Ovary (tissue), 3 donors: ENCODE results near the gene ZNF543.

Experiments
- EP300 ChIP-seq: sonication (generic); formaldehyde crosslinking; IDR thresholded peaks from one replicate; pipeline ENCODE4 v1.6.1; 2017; ENCODE audit warnings: antibody characterized with exemption
- POLR2A ChIP-seq: fragments of 450-650 bp; IDR thresholded peaks from one replicate; pipeline ENCODE4 v1.6.1; 2017; ENCODE audit warnings: antibody characterized with exemption, mild to moderate bottlenecking, moderate library complexity
- TF ChIP-seq, protein P1 (sequence below), 3 donors: fragments of 450-650 bp in 2 of 3; fragments of 200-600 bp in 1 of 3; IDR thresholded peaks; one replicate each; pipeline versions ENCODE4 v1.5.1 to v1.8.0; 2016 to 2022; ENCODE audit warnings: antibody characterized with exemption in 3 of 3, mild to moderate bottlenecking in 1 of 3
- donor health status: DM: no; HTN: no; CAD: no.

DNA sequence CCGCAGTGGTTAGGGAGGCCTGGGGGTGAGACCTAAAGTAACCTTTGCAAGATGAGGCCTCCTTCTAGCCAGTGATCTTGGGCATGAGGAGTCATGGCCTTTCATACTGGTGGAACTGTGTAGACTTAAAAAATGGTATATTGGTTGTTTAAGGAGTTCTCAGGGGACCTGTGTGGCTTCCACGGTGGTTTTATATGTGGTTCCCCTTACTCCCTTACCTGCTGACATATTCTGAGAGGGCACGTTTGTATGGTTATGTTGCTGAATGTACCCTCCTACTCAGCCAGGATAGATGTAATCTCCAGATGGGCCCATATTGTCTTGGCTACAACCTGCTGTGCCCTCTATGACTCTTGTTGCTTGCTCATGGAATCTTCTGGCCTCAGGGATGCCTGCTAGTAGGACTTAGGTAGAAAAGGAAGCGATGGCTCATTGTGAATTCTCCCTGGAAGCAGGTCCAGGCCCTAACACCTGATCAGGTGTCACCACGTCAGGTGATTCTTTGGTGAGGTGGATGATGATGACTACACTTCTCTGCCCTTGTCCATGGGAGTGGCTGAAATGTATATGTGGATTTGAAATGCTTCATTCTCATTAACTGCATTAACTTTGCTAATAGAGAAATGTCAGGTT is 38.1 kb upstream of the ZNF543 start:
- TF ChIP-seq, protein P1, sequence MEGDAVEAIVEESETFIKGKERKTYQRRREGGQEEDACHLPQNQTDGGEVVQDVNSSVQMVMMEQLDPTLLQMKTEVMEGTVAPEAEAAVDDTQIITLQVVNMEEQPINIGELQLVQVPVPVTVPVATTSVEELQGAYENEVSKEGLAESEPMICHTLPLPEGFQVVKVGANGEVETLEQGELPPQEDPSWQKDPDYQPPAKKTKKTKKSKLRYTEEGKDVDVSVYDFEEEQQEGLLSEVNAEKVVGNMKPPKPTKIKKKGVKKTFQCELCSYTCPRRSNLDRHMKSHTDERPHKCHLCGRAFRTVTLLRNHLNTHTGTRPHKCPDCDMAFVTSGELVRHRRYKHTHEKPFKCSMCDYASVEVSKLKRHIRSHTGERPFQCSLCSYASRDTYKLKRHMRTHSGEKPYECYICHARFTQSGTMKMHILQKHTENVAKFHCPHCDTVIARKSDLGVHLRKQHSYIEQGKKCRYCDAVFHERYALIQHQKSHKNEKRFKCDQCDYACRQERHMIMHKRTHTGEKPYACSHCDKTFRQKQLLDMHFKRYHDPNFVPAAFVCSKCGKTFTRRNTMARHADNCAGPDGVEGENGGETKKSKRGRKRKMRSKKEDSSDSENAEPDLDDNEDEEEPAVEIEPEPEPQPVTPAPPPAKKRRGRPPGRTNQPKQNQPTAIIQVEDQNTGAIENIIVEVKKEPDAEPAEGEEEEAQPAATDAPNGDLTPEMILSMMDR (IDR thresholded peaks at IDR 0.05) = no peak
- TF ChIP-seq EP300 = no peak
- no peak for TF ChIP-seq POLR2A
